ENCODE measurements around the gene BRIP1. TPM values are rescaled to one million over a fixed set of nuclear protein-coding genes. Genes with fewer than 3 reads are reported as not detected.

BRIP1 gene
- polyA plus RNA-seq, 1 donor = 6.4 TPM

GRCh38 chr17:61766520-61766919 lies 96.8 kb downstream of the BRIP1 start:
- no peaks in the 10 kb centered on the region for H3K4me1 ChIP-seq (ENCODE audit: control insufficient read depth, insufficient read depth, low read length)
- H3K4me3 ChIP-seq (ENCODE audit: low read length) = no peak overlapping the region
- H3K36me3 ChIP-seq (ENCODE audit: control insufficient read depth, insufficient read depth, low read length) = no peaks in the 10 kb centered on the region
- no peak for DNase-seq
- no peak overlapping the region for H3K27ac ChIP-seq (ENCODE audit: low read length)
- no peaks in the 10 kb centered on the region for H3K27me3 ChIP-seq (ENCODE audit: control insufficient read depth, insufficient read depth, low read length)
- no CpG with 5 or more reads among the region's 2 CpGs for WGBS (ENCODE audit: insufficient coverage, low lambda C conversion rate)
- peaks cover 5% of the 10 kb centered on the region for H3K9me3 ChIP-seq (ENCODE audit: control insufficient read depth, low read depth, low read length)

- H3K27me3 ChIP-seq (ENCODE audit: control insufficient read depth, insufficient read depth, low read length) = no peaks in the 10 kb centered on the region
- H3K27ac ChIP-seq (ENCODE audit: low read length) = no peak overlapping the region
- no peak overlapping the region for H3K4me3 ChIP-seq (ENCODE audit: low read length)
- H3K9me3 ChIP-seq (ENCODE audit: control insufficient read depth, low read depth, low read length) = no peaks in the 10 kb centered on the region
- 100% methylated on average over 1 of the region's 1 CpG for WGBS (ENCODE audit: insufficient coverage, low lambda C conversion rate)
- no peaks in the 10 kb centered on the region for H3K4me1 ChIP-seq (ENCODE audit: control insufficient read depth, insufficient read depth, low read length)
- DNase-seq = no peak
- H3K36me3 ChIP-seq (ENCODE audit: control insufficient read depth, insufficient read depth, low read length) = no peaks in the 10 kb centered on the region
Observed at GRCh38 chr17:61764846-61765245, 98.5 kb downstream of the BRIP1 start.

- Histone ChIP-seq H3K4me1 (ENCODE audit: control insufficient read depth, insufficient read depth, low read length) (no peaks in the 10 kb centered on the region), H3K27me3 (ENCODE audit: control insufficient read depth, insufficient read depth, low read length) (no peaks in the 10 kb centered on the region), H3K36me3 (ENCODE audit: control insufficient read depth, insufficient read depth, low read length) (no peaks in the 10 kb centered on the region), H3K9me3 (ENCODE audit: control insufficient read depth, low read depth, low read length) (no peaks in the 10 kb centered on the region), H3K4me3 (ENCODE audit: low read length) (no peak overlapping the region), H3K27ac (ENCODE audit: low read length) (no peak overlapping the region)
- WGBS (ENCODE audit: insufficient coverage, low lambda C conversion rate) = 100% methylated on average over 2 of the region's 2 CpGs
- no peak for DNase-seq
Observed at GRCh38 chr17:61761827-61762226, 101.5 kb downstream of the BRIP1 start.

GRCh38 chr17:61759362-61759761 lies 104.0 kb downstream of the BRIP1 start:
- no peaks in the 10 kb centered on the region for H3K4me1 ChIP-seq (ENCODE audit: control insufficient read depth, insufficient read depth, low read length)
- no peaks in the 10 kb centered on the region for H3K27me3 ChIP-seq (ENCODE audit: control insufficient read depth, insufficient read depth, low read length)
- H3K36me3 ChIP-seq (ENCODE audit: control insufficient read depth, insufficient read depth, low read length) = no peaks in the 10 kb centered on the region
- WGBS (ENCODE audit: insufficient coverage, low lambda C conversion rate) = 83% methylated on average over 1 of the region's 1 CpG
- no peak for DNase-seq
- H3K4me3 ChIP-seq (ENCODE audit: low read length) = no peak overlapping the region
- no peaks in the 10 kb centered on the region for H3K9me3 ChIP-seq (ENCODE audit: control insufficient read depth, low read depth, low read length)
- H3K27ac ChIP-seq (ENCODE audit: low read length) = no peak overlapping the region

- WGBS (ENCODE audit: insufficient coverage, low lambda C conversion rate) = 100% methylated on average over 1 of the region's 2 CpGs
- Histone ChIP-seq H3K36me3 (ENCODE audit: control insufficient read depth, insufficient read depth, low read length) (no peaks in the 10 kb centered on the region), H3K27ac (ENCODE audit: low read length) (no peak overlapping the region), H3K4me3 (ENCODE audit: low read length) (no peak overlapping the region), H3K27me3 (ENCODE audit: control insufficient read depth, insufficient read depth, low read length) (no peaks in the 10 kb centered on the region), H3K9me3 (ENCODE audit: control insufficient read depth, low read depth, low read length) (no peaks in the 10 kb centered on the region), H3K4me1 (ENCODE audit: control insufficient read depth, insufficient read depth, low read length) (no peaks in the 10 kb centered on the region)
- no peak for DNase-seq
Observed at GRCh38 chr17:61758430-61758829, 104.9 kb downstream of the BRIP1 start.

- H3K4me1 ChIP-seq (ENCODE audit: control insufficient read depth, insufficient read depth, low read length) = no peaks in the 10 kb centered on the region
- no peak overlapping the region for H3K27ac ChIP-seq (ENCODE audit: low read length)
- no peak overlapping the region for H3K4me3 ChIP-seq (ENCODE audit: low read length)
- no peaks in the 10 kb centered on the region for H3K36me3 ChIP-seq (ENCODE audit: control insufficient read depth, insufficient read depth, low read length)
- no peaks in the 10 kb centered on the region for H3K27me3 ChIP-seq (ENCODE audit: control insufficient read depth, insufficient read depth, low read length)
- H3K9me3 ChIP-seq (ENCODE audit: control insufficient read depth, low read depth, low read length) = no peaks in the 10 kb centered on the region
- no peak for DNase-seq
Observed at GRCh38 chr17:61757168-61757567, 106.2 kb downstream of the BRIP1 start.

GRCh38 chr17:61756561-61756960 lies 106.8 kb downstream of the BRIP1 start:
- Histone ChIP-seq H3K4me3 (ENCODE audit: low read length) (no peak overlapping the region), H3K9me3 (ENCODE audit: control insufficient read depth, low read depth, low read length) (no peaks in the 10 kb centered on the region), H3K4me1 (ENCODE audit: control insufficient read depth, insufficient read depth, low read length) (no peaks in the 10 kb centered on the region), H3K27me3 (ENCODE audit: control insufficient read depth, insufficient read depth, low read length) (no peaks in the 10 kb centered on the region), H3K27ac (ENCODE audit: low read length) (no peak overlapping the region), H3K36me3 (ENCODE audit: control insufficient read depth, insufficient read depth, low read length) (no peaks in the 10 kb centered on the region)
- no peak for DNase-seq
- WGBS (ENCODE audit: insufficient coverage, low lambda C conversion rate) = no CpG with 5 or more reads among the region's 1 CpG

- DNase-seq = no peak
- H3K27ac ChIP-seq (ENCODE audit: low read length) = no peak overlapping the region
- 89% methylated on average over 3 of the region's 5 CpGs for WGBS (ENCODE audit: insufficient coverage, low lambda C conversion rate)
Observed at GRCh38 chr17:61755668-61756067, 107.7 kb downstream of the BRIP1 start.

GRCh38 chr17:61755078-61755477 lies 108.2 kb downstream of the BRIP1 start:
- H3K4me1 ChIP-seq (ENCODE audit: control insufficient read depth, insufficient read depth, low read length) = no peaks in the 10 kb centered on the region
- H3K9me3 ChIP-seq (ENCODE audit: control insufficient read depth, low read depth, low read length) = no peaks in the 10 kb centered on the region
- no peaks in the 10 kb centered on the region for H3K27me3 ChIP-seq (ENCODE audit: control insufficient read depth, insufficient read depth, low read length)
- no peak for DNase-seq
- H3K4me3 ChIP-seq (ENCODE audit: low read length) = no peak overlapping the region
- no peak overlapping the region for H3K27ac ChIP-seq (ENCODE audit: low read length)
- no peaks in the 10 kb centered on the region for H3K36me3 ChIP-seq (ENCODE audit: control insufficient read depth, insufficient read depth, low read length)

More at GRCh38 chr17:61755668-61756067, 107.7 kb downstream of the BRIP1 start:
- Histone ChIP-seq H3K4me3 (ENCODE audit: low read length) (no peak overlapping the region), H3K27me3 (ENCODE audit: control insufficient read depth, insufficient read depth, low read length) (no peaks in the 10 kb centered on the region), H3K9me3 (ENCODE audit: control insufficient read depth, low read depth, low read length) (no peaks in the 10 kb centered on the region), H3K36me3 (ENCODE audit: control insufficient read depth, insufficient read depth, low read length) (no peaks in the 10 kb centered on the region), H3K4me1 (ENCODE audit: control insufficient read depth, insufficient read depth, low read length) (no peaks in the 10 kb centered on the region)

- no peaks in the 10 kb centered on the region for H3K36me3 ChIP-seq (ENCODE audit: control insufficient read depth, insufficient read depth, low read length)
- no peak overlapping the region for H3K4me3 ChIP-seq (ENCODE audit: low read length)
- DNase-seq = no peak
- WGBS (ENCODE audit: insufficient coverage, low lambda C conversion rate) = 92% methylated on average over 1 of the region's 1 CpG
- H3K4me1 ChIP-seq (ENCODE audit: control insufficient read depth, insufficient read depth, low read length) = no peaks in the 10 kb centered on the region
- H3K27ac ChIP-seq (ENCODE audit: low read length) = no peak overlapping the region
- H3K27me3 ChIP-seq (ENCODE audit: control insufficient read depth, insufficient read depth, low read length) = no peaks in the 10 kb centered on the region
- no peaks in the 10 kb centered on the region for H3K9me3 ChIP-seq (ENCODE audit: control insufficient read depth, low read depth, low read length)
Observed at GRCh38 chr17:61754124-61754523, 109.2 kb downstream of the BRIP1 start.

- DNase-seq = no peak
- no CpG with 5 or more reads among the region's 1 CpG for WGBS (ENCODE audit: insufficient coverage, low lambda C conversion rate)
Observed at GRCh38 chr17:61753696-61754095, 109.6 kb downstream of the BRIP1 start.

More at GRCh38 chr17:61753696-61754095, 109.6 kb downstream of the BRIP1 start:
- Histone ChIP-seq H3K9me3 (ENCODE audit: control insufficient read depth, low read depth, low read length) (no peaks in the 10 kb centered on the region), H3K27ac (ENCODE audit: low read length) (no peak overlapping the region), H3K36me3 (ENCODE audit: control insufficient read depth, insufficient read depth, low read length) (no peaks in the 10 kb centered on the region), H3K4me3 (ENCODE audit: low read length) (no peak overlapping the region), H3K27me3 (ENCODE audit: control insufficient read depth, insufficient read depth, low read length) (no peaks in the 10 kb centered on the region), H3K4me1 (ENCODE audit: control insufficient read depth, insufficient read depth, low read length) (no peaks in the 10 kb centered on the region)

Data from large intestine (tissue), 3 donors.